AG04450 (cell line): ENCODE data around the gene F2RL3. TPM values are rescaled to one million over a fixed set of nuclear protein-coding genes. Genes with fewer than 3 reads are reported as not detected.

ENCODE experiments used
- CTCF ChIA-PET: fragments of 300-600, 350-600 bp; formaldehyde crosslinking; extraction: SDS; loops from one replicate; lab custom pipeline; 2022; ENCODE audit warnings: antibody characterized with exemption, inconsistent platforms; lab: Charles Lee
- POLR2A ChIA-PET: fragments of 350-600 bp; formaldehyde crosslinking; extraction: SDS; loops from one replicate; lab custom pipeline; 2021; ENCODE audit warnings: antibody characterized with exemption, inconsistent platforms; lab: Yijun Ruan, JAX
- DNase-seq: peaks from one replicate; pipeline ENCODE4 v3.0.0-alpha.2; 2011; ENCODE audit warnings: low read depth, low spot score
- H3K27ac ChIP-seq: one replicate; pipeline ENCODE4 v1.5.1; 2012; ENCODE audit warnings: low read depth, low read length, control low read depth
- H3K27me3 ChIP-seq: one replicate; pipeline ENCODE4 v1.6.0; 2012; ENCODE audit warnings: low read length; ENCODE audit not compliant: control insufficient read depth, insufficient read depth
- H3K4me3 ChIP-seq: 2 replicates; pipeline ENCODE4 v1.5.1; 2011; ENCODE audit warnings: mild to moderate bottlenecking, low read depth, low read length, control low read depth
- H3K9me3 ChIP-seq: 2 replicates; pipeline ENCODE4 v1.5.1; 2012; ENCODE audit warnings: low read length; ENCODE audit not compliant: control insufficient read depth, insufficient read depth
- CTCF ChIP-seq: IDR thresholded peaks from 2 replicates; pipeline ENCODE4 v1.5.1; 2011; ENCODE audit warnings: low read depth, low read length, control low read depth, inconsistent platforms
- polyA plus RNA-seq: library from polyadenylated mRNA; depleted of rRNA; stranded (reverse); fragments of >200 nt; gene quantifications from 2 replicates; pipeline ENCODE4 v1.2.3, GENCODE V29; 2011

F2RL3 gene
- polyA plus RNA-seq, 1 experiment = not detected

GRCh38 chr19:16890461-16891184 is 1.8 kb downstream of the F2RL3 start:
- TF ChIP-seq CTCF = no peak
- DNase-seq = no peak
- Histone ChIP-seq H3K4me3 (no peak overlapping the region), H3K9me3 (no peaks in the 10 kb centered on the region; the same call in 1 of the 2 replicates), H3K27me3 (peaks cover 2% of the 10 kb centered on the region), H3K27ac (no peak overlapping the region)
- ChIA-PET POLR2A (no interaction called here), CTCF (no interaction called here)

- no peak overlapping the region for H3K4me3 ChIP-seq
- H3K27ac ChIP-seq = no peak overlapping the region
- POLR2A ChIA-PET = no interaction called here
- H3K27me3 ChIP-seq = peaks cover 10% of the 10 kb centered on the region
- H3K9me3 ChIP-seq = no peaks in the 10 kb centered on the region; the same call in 1 of the 2 replicates
- no peak for TF ChIP-seq CTCF
- CTCF ChIA-PET = no interaction called here
- no peak for DNase-seq
These were observed 3.0 kb downstream of the F2RL3 start for GRCh38 chr19:16891696-16892382.

GRCh38 chr19:16892436-16892835 is 3.6 kb downstream of the F2RL3 start:
- H3K27ac ChIP-seq = no peak overlapping the region
- no peaks in the 10 kb centered on the region; the same call in 1 of the 2 replicates for H3K9me3 ChIP-seq
- CTCF ChIA-PET = no interaction called here
- POLR2A ChIA-PET = no interaction called here
- DNase-seq = no peak
- no peak overlapping the region for H3K4me3 ChIP-seq
- no peak for TF ChIP-seq CTCF
- H3K27me3 ChIP-seq = peaks cover 10% of the 10 kb centered on the region

- ChIA-PET CTCF (no interaction called here), POLR2A (no interaction called here)
- no peak overlapping the region for H3K27ac ChIP-seq
- H3K4me3 ChIP-seq = no peak overlapping the region
- DNase-seq = no peak
- no peak for TF ChIP-seq CTCF
- peaks cover 5% of the 10 kb centered on the region; the same call in 1 of the 2 replicates for H3K9me3 ChIP-seq
- peaks cover 10% of the 10 kb centered on the region for H3K27me3 ChIP-seq
These were observed 4.3 kb downstream of the F2RL3 start for GRCh38 chr19:16892868-16893685.
